CD4-positive, alpha-beta T cell treated with Interleukin-2 at 100 ng/mL for 4 hours (primary cell): Measurements from ENCODE around the gene MAGEH1.
A peak's percentile ranks its signal among the peaks of the same experiment; 100 is the strongest.
"Not testable (repeated sequence)": the region's sequence is repeated elsewhere in the genome, so short reads cannot be mapped to it uniquely, and the experiment has no call there.

ENCODE experiments used
- DNase-seq: peaks from one replicate; pipeline ENCODE4 v3.0.0-alpha.2; 2020; ENCODE audit warnings: low spot score

Gene MAGEH1, protein sequence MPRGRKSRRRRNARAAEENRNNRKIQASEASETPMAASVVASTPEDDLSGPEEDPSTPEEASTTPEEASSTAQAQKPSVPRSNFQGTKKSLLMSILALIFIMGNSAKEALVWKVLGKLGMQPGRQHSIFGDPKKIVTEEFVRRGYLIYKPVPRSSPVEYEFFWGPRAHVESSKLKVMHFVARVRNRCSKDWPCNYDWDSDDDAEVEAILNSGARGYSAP

DNA sequence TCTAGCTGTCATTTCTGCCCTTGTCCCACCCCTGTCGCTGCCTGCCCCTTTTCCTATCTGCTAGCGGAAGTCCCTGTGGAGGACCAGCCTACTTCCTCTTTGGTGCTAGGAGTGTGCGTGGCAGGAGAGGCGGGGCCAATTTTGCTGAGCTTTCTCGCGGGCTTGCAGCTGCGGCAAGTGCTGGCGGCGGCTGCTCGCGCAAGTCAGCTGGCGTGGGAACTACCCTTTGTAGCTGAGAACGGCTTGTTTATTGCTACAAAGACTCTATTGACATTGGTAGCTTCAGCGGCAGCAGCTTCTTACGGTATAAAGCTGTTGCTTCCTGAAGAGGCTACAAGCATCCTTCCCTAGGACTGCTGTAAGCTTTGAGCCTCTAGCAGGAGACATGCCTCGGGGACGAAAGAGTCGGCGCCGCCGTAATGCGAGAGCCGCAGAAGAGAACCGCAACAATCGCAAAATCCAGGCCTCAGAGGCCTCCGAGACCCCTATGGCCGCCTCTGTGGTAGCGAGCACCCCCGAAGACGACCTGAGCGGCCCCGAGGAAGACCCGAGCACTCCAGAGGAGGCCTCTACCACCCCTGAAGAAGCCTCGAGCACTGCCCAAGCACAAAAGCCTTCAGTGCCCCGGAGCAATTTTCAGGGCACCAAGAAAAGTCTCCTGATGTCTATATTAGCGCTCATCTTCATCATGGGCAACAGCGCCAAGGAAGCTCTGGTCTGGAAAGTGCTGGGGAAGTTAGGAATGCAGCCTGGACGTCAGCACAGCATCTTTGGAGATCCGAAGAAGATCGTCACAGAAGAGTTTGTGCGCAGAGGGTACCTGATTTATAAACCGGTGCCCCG, at the start of gene MAGEH1:
Gene MAGEH1, plus strand, starts transcription at position 138 of the 843 bp plus-strand sequence. Its CDS starts 248 bp downstream, at position 386.
- peak; percentile 78 for DNase-seq

DNA sequence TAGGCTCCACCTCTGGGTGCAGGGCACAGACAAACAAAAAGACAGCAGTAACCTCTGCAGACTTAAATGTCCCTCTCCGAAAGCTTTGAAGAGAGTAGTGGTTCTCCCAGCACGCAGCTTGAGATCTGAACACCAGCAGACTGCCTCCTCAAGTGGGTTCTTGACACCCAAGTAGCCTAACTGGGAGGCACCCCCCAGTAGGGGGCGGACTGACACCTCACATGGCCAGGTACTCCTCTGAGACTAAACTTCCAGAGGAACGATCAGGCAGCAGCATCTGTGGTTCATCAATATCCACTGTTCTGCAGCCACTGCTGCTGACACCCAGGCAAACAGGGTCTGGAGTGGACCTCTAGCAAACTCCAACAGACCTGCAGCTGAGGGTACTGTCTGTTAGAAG, 24.8 kb upstream of the MAGEH1 start:
- peak; percentile 15 for DNase-seq

DNA sequence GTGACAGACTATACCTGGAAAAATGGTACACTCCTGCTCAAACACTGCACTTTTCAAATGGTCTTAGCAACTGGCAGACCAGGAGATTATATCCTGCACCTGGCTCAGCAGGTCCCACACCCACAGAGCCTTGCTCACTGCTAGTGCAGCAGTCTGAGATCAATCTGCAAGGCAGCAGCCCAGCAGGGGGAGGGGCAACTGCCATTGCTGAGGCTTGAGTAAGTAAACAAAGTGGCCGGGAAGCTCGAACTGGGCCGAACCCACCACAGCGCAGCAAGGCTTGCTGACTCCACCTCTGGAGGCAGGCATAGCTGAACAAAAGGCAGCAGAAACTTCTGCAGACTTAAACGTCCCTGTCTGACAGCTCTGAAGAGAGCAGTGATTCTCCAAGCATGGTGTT, 8.5 kb upstream of the MAGEH1 start:
- DNase-seq = not testable (repeated sequence)

DNA sequence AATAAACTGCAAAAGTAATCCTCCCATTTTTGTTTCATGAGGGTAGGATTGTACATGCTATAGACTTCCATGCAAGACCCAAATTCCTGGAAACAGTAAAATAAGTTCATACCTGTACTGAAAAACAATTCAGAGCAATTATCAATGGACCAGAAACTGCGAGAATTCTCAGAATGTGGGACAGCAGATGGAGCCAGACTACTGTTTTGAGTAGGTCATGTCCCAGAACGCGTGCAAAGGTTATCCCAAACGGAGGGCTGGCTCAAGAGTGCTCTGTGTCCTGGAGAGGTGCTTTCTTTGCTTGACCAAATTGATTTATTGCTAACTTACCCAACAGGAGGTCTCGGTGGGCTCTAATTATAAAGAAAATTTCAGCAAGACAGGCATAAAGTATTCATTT, 1.7 kb upstream of the MAGEH1 start:
- no peak for DNase-seq

DNA sequence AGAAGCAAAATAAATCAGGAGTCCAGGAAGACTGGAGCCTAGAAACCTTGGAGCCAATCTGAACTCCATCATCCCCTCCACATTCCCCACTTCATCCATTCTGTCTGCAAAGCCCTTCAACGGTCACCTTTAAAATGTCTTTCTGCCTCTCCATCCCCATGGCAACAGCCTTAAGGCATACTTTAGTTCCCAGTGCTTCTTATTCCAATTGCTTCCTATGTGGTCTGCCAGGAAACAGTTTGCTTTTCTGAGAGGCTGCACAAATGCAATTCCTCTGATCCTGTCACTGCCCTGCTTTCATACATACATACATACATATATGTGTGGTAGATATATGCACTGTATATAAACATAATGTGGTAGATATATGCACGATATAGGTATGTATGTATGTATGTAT, 786 bp upstream of the MAGEH1 start:
- no peak for DNase-seq

DNA sequence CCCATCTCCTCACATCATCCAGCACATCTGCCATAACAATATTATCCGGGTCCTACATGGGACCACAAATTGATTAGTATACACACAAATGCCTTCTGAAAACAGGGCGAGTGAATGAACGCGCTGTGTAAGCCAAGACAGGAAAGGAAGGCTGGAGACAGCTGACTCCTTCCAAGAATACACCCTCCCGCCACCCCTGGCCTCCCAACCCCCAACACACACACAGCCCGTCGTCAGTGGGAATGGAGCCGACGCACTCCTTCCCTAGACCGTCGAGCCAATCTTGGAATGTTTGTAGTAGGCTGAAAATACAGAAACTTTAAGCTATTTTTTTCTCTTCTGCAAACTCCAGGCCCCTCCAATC, 319 bp upstream of the MAGEH1 start:
- DNase-seq = no peak

DNA sequence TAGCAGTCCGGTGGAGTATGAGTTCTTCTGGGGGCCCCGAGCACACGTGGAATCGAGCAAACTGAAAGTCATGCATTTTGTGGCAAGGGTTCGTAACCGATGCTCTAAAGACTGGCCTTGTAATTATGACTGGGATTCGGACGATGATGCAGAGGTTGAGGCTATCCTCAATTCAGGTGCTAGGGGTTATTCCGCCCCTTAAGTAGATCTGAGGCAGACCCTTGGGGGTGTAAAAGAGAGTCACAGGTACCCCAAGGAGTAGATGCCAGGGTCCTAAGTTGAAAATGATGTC, 852 bp downstream of the MAGEH1 start:
- DNase-seq = no peak

DNA sequence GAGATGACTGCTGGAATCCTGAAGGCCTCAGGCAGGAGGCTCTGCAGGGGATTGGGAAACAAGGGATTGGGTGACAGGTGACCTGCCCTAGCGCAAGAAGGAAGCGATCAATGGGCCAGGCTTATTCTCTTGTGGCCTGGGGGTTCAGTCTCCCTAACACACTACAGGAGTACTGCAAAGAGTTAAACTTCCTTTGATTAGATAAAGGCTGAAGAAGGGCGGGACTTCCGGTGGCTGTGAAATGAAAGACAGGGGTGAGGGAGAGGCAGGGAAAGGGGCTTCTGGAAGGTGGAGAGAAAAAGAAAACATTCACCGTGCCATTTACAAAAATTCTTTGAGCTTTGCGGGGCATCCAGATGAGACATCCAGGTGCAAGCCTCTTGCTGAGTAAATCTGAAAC, 3.8 kb downstream of the MAGEH1 start:
- DNase-seq = not testable (repeated sequence)

DNA sequence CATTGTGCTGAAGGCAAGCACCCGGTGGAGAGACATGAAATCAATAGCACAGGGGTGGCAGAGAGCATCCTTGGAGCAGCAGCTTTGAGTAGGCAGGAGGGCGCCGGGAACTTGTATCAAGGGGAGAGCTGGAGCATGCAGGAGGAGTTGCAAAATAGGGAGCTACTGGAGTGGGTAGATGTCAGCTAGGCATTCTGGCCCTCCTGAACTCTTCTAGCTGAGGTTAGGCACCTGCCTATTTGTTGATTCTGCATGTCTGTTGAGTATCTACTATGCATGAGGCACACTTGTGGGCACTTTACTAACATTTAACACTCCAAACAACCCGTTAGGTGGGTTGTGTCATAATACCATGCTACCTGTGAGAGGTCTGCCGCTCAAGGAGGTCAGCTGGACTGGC, 7.5 kb downstream of the MAGEH1 start:
- not testable (repeated sequence) for DNase-seq

DNA sequence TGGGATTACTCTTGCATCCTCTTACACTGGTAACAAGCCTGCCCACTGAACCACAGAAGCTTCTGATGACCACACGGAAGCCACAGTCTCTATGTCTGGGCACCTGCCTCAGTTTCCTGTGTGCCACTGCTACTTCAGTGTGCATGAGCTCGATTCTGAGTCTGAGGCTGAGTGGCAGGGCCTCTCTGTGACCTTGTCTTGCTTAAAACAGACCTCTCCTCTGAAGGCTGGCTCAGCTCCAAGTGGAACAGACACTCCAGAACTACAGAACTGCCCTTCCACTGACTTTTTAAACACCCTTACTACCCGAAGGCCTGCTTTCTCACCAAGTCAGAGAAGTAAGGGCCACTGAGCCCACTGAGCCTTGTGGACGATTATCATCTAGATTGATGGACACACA, 8.0 kb downstream of the MAGEH1 start:
- DNase-seq = not testable (repeated sequence)

DNA sequence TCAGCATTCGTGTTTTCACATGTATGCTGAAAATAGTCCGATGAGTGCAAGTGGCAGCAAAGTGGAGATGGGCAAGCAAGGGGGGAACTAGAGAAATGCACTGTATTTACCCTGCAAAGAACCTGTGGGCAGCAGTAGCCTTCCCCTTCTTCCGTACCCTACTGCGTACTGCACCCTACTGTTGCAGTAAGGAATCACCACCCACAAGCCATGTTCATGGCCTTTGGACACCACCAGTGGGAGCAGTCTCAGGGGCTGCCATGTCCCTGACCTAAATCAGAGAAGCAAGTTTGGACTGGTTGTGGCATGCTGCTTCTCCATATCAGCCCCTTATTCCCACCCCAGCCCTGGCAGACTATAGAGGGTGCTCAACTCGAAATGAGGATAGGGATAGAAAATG, 12.1 kb downstream of the MAGEH1 start:
- DNase-seq = not testable (repeated sequence)

DNA sequence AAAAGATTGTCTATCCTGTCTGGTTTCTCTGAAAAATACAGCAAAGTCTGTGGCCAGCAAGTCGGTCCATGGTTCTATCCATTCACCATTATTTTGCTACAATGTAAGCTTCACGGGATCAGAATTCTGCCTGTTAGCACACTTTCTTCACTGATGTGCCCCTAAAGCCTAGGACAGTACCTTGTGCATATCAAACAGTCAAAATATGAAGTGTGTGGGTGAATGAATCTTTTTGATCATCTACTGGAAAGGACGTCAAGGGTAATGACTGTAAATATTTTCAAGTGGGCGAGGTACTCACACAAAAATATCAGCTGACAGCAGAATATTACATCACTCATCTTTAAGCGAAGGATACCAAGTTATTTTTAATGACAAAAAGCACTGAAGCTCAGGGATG, 13.2 kb downstream of the MAGEH1 start:
- not testable (repeated sequence) for DNase-seq

DNA sequence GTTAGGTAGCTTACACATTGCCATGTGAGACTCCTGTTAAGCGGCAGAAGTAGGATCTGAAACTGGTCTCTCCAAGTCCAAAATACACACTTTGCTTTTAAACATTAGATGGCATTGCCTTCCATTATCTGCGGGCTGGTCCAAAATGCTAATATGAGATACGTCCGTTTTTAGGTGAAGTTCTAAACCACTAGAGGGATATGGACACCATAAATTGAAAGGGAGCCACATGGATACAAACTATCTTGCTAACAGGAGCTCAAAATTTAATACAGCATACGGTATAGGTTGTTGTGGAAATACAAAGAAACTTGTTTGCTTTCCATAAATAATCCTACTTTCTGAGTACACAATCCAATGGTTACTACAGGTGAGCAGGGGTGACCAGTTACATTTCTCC, 13.9 kb downstream of the MAGEH1 start:
- not testable (repeated sequence) for DNase-seq

DNA sequence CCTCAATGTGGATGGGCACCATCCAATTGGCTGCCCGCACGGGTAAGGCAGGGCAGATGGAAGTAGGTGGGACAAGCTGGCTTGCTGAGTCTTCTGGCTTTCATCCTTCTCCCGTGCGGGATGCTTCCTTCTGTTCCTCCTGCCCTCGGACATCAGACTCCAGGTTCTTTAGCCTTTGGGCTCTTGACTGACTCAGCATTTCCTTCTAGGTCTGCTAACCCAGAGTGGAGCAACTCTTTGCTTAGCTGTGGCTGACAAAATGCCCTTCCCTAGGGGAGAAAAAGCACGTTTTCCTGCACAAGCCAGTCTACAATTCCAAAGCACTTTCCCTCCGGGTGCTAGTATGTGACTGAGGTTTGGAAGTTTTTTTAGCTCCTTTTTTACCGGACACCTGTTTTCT, 28.0 kb downstream of the MAGEH1 start:
- DNase-seq = not testable (repeated sequence)

DNA sequence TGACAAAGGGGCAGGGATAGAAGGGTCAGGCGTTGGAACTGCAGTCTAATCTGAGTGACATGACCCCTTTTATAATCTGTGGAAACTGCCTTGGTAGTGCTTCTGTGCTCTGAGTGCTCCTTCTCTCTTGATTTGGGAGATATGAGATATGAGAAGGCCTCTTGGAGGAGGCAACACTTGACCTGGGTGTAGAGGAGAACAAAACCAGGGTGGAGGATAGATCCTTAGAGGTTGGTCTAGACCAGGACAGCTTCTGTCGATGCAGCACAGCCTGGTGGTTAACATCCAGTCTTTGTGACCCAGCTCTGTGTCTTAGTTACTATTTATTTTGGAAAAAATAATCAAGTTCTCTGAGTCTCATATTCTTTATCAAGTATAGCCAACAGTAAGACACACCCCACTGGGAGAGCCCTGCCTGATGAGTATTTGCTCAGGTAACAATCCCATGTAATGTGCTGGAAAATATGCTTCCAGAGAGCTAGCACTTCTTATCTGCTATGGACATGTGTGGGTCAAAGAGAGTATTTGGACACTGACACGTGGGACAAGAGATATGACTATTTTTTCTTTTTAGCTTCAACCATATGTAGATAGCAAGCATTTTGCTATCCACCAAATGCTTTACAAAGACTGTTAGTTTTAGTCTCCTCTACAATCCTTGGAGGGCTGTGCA, 28.6 kb downstream of the MAGEH1 start:
- DNase-seq = no peak

DNA sequence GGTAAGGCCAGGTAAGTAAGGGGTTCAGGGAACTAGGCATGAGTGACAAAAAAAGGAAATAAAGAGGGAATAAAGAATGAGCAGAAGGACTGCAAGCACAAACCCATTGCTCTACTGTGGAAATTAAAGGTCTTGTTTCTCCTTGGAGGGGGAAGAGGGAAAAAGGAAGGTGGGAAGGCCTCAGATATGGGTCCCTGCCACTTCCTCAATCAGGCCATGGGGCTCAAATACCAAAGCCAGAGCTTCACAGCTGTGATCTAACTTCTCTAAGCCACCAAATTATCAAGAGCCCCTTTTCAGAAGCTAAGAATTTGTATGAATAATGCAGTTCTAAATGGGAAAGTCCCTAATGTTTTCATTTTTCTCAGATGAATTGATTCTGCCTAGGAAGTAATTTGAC, 33.0 kb downstream of the MAGEH1 start:
- DNase-seq = no peak

DNA sequence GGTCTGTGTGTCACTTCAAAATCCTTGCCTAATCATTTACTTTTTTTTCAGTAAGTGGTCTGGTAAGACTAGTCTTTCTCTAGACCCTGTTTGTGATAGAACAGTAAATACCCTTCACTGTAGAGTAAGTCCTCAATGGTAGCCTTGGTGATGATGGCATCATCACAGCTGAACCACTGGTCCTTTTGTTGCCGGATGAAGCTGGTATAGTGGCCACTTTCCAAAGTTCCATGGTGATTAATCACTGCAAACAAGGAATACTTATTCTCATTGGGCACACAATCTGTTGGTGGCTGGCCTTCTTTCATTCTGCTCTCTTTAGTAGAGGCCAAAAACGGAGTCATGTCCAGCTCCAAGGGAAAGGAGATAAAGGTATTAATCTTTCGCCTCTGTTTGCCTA, 34.8 kb downstream of the MAGEH1 start:
- DNase-seq = no peak

DNA sequence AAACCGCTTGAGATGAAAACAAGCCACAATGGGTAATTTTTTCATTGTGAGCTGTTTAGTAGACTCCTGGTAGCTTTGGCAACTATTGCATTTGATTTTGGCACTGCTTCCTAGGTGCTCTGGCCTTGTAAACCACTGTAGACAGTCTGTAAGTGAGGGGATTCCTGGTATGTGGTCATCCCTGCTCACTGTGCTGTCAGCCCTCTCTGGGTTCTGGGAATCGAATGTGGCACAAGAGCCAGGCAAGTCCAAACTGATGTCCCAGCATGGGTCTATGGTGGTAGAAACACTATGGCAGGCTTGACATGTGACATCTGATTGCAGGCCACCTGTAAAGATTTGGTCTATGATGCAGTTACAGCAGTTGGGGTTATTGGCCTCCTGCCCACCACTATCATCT, 35.2 kb downstream of the MAGEH1 start:
- DNase-seq = no peak

DNA sequence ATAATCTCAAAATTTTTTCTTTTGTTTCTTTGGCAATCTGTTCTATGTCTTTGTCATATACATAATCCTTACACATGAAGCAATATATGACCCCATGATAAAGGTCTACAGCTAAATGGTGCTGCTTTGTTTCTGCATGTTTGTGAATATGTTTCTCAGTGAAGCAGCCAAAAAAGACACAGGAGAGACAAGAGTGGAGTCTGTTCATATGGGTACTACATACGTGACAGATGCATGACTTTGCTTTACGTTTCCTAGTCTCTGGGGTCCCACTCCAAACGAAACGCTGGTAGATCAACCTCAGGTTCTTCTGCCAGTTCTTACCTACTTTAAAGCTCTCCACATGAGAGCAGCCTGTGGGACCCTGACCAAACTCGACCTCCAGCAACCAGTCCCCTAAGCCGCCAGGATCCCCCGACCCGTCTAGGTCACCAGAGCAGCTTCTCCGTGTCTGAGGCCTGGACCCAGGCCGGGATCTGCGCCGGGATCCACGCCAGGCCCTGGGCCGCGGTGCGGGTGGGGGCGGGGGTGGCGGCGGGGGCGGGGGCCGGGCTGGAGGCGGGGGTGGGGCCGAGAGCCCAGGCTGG, 36.2 kb downstream of the MAGEH1 start:
- no peak for DNase-seq

DNA sequence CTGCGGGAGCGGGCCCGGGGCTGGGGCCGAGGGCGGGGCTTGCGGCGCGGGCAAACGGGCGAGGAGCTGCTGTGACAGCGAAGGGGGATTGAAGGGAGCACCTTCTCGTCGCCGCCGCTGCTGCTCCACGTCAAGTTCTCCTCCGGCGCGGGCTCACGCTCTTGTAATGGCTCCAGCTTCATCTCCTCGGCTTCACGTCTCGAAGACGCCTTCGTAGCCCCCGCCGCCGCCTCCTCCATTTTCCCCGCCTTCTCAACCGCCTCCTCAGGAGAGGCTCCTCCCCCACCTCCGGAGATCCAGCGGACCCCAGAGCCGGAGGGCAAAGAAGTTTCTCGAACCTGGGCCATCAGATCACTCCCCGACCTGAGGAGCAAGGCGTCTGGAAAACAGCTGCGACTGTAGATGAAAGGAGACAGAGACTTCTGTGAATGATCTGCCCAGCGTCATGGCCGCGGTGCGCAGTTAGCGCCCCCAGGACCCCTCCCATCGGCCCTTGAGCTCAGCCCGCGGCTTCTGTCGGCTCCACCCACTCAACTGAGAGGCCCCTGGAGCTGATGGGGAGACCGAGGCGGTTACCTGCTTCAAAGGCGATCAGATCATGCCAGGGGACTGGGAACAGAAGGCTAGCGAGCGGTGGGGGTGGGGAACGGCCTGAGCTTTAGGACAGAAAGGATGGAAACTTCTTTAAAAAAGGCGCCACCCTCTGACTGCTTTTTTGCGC, 36.8 kb downstream of the MAGEH1 start:
- DNase-seq = peak; percentile 58

DNA sequence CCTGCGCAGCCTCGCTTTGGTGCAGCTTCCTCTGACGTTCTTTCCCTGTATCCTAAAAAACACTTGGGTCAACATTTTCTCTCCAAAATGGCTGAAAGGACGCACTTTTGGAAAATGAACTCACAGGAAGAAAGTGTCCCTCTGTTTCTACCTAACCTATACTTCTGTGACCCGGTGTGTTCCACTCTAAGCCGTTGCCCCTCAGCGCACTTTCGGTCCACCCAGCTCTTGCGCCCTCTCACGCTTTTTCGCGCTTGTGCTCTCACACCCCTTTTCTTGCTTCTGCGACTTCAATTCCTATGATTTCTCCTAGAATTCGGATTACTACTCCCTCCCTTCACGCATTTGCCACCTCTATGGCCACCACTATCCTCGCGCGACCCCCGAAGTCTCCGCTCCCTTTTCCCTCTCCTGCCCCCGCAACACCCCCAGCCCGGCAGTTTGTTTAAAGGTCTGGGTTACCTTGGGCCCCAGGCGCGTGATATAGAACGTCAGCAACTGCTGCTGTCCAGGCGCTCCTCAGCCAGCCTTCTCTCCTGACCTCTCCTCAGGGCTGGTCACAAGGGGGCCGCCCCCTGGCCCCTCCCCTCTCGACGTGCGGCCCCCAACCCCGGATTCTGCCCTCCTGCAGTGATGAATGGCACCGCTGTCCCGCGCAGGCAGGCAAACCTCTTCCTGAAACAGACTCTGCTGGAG, 37.5 kb downstream of the MAGEH1 start, which contains the start of gene USP51:
Gene USP51, minus strand, starts transcription at position 535 of the 696 bp plus-strand sequence. CDS start 909 bp downstream, outside the sequence.
- no peak for DNase-seq
